Glomerular endothelial cell (primary cell): Measurements from ENCODE around the gene TSPAN18. TPM values are rescaled to one million over a fixed set of nuclear protein-coding genes. Genes with fewer than 3 reads are reported as not detected.

Source experiments
- total RNA-seq: library from RNA; depleted of rRNA; stranded (reverse); fragments of >200 nt; gene quantifications from 2 replicates; pipeline ENCODE4 v1.2.3, GENCODE V29; 2015

Gene TSPAN18
- total RNA-seq, 1 donor from 2014 or later: 128 TPM

Other genes starting within 250 kb of the TSPAN18 start
- gene CD82, start 161.3 kb upstream of the TSPAN18 start, total RNA-seq: 68.3 and 79.9 TPM in 2 replicates
- gene TP53I11, start 223.9 kb downstream of the TSPAN18 start, total RNA-seq: 243 and 296 TPM in 2 replicates